HG03095 (cell line): ENCODE results near the gene ARHGAP6.

ENCODE experiments used
- ATAC-seq: cut with Tn5 transposase; IDR thresholded peaks from one replicate; pipeline ENCODE4 v1.9.1; 2021; ENCODE audit warnings: moderate library complexity; ENCODE audit not compliant: unreplicated experiment

Gene ARHGAP6

GRCh38 chrX:11665168-11666111 lies at the start of gene ARHGAP6:
TSS of gene ARHGAP6 (minus strand) at chrX:11665920. CDS start at chrX:11664828, 1,092 bp downstream.
- no peak for ATAC-seq

DNA sequence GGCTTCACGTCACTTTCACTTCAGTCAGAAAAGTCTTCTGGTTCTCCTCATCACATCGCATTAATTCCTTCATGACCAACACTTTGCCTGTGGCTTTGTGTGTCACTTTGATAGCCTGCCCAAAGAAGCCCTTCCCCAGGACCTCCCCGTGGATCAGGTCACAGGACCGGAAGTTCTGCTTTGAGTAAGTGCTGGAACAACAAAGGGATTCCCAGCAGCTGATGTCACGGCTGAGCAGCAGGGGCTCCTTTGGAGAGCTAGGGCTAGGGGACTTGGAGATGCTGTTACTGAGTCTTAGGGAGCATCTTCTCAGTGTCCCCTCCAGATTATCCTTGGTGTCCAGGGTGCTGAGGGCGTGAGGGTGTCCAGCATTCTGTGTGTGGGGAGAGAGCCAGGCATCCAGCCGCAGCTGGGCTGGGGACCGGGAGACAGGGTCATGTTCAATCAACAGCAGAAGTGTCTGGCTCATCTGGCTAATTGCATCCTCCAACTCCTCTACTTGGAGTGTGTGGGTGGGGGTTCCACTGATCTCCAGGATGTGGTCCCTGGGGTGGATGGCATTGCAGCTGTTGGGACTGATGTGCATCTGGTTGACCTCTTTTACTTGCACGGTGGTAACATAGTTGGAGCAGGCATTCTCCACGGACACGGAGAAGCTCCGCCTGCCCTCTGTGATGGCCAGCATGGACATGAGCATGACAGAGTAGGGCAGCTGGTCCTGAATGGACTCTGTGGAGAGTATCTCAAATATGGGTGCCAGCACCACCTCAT lies 39.2 kb upstream of the ARHGAP6 start:
- ATAC-seq = no peak

- no peak for ATAC-seq
Measured at GRCh38 chrX:11703855-11704254, 38.1 kb upstream of the ARHGAP6 start.

DNA sequence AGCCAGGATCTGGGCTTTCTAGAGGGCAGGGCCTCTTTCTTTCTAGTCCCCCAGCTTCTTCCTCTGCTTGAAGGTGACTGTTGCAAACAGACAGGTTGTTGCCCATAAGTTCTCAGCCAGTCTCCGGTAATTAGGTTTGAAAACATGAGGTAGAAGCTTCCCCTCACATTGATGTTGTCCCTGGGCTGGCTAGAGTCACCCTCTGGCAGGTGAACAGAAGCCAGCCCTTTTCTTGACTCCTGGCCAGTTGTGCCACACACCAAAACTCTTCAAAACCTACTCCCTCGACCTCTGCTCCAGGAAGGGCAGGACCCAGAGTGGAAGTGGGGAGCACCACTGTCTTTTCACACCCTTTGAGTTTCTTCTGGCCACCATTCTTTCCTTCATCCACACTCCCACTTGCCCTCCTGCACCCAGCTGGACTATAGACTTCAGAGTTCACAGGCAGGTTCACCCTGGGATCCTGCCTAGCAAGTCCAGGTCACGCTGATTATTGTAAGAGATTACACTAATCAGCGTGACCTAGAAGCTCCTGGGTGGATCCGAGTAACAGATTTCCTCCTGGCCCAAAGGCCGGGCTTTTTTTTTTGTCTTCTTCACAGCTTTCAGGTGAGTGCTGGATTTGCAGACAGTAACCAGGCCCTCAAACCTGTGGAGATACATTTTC lies 37.4 kb upstream of the ARHGAP6 start:
- no peak for ATAC-seq

GRCh38 chrX:11702420-11702819 lies 36.7 kb upstream of the ARHGAP6 start:
- no peak for ATAC-seq

- no peak for ATAC-seq
Measured at GRCh38 chrX:11698702-11699101, 33.0 kb upstream of the ARHGAP6 start.

DNA sequence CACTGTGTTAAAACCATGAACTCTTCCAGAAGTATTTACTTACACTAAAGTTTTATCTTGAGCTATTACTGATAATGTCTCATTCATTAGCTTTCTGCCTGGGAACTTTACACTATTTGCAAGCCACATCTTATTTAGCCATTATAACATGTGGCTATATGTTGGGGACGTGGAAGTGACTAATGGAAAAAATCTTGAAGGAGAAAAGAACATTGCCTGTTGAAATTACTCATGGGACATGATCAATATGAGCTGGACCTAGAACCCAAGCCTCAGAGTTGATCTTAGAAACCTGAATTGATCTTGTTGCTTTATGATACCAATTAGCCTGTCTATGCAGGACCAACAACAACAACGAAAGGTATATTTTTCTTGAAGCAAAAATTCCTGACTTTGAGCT lies 22.5 kb upstream of the ARHGAP6 start:
- no peak for ATAC-seq

DNA sequence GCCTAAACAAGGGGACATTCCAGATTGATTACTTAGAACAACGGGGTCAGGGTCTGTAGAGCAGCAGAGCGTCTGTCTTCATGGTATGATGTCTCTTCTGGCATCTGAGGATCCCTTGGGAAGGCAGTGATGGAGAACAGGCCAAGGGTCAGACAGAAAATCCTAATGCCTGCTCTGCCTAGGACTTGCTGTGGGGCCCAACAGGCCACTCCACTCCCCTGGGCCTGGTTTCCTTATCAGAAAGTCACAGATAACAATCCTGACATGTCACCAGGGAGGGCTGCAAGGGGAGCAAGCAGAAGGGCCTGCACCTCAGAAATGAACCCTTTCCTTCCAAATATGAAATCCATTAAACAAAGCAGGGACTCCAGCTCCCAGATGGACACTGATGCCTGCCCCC lies 21.4 kb upstream of the ARHGAP6 start:
- no peak for ATAC-seq

DNA sequence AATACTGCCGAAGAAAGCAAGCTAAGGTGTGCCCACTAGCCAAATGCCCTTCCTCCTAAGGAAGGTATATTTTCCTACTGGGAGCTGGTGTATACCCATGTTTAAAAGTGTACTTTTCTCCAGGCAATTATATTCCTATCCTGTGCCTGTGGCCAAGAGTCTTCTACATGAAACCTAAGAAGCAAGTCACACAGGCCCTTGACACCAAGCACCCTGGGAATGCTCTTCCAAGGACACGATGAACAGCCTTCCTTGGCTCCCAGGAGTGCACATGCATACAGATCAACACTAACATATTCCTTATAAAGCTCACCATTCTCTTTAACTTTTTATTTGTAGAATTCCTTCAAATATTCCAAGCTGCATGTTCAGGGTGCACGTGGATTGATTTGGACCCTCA lies 17.3 kb upstream of the ARHGAP6 start:
- ATAC-seq = no peak

DNA sequence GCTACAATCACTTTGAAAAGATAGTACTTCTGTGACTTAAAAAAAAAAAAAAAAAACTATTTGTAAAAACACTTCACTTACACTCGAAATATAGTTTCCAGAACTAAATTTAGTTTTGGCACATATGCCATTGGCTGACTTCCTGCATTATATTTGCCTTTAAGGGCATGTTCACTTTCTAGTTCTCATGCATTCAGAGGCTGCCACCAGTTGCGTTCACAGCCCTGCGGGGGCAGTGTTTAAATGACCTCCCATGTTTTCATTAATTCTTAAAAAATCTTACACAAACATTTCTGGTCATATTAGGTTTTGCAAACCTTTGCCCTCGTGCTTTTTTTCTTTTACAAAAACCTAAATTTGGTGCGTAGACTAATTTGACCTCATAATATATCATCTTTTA lies 12.4 kb upstream of the ARHGAP6 start:
- no peak for ATAC-seq

GRCh38 chrX:11672213-11672612 lies 6.5 kb upstream of the ARHGAP6 start:
- ATAC-seq = no peak

DNA sequence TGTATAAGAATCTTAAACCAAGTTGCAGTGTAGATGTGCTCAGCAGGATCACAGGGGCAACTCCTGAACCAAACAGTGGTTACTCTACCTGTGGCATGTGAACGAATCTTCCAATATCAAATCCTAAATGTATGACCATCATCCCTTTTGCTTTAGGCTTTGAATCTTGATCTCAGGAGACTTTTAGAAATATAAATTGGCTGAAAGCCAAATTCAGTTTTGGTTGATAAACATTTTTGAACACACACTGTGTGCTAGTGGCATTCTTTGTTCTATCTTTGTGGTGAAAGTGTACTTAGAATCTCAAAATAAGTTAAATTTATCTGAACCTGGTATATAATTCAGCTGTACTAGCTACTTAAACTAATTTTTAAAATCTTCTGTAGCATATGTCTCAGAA lies 4.6 kb upstream of the ARHGAP6 start:
- ATAC-seq = no peak

DNA sequence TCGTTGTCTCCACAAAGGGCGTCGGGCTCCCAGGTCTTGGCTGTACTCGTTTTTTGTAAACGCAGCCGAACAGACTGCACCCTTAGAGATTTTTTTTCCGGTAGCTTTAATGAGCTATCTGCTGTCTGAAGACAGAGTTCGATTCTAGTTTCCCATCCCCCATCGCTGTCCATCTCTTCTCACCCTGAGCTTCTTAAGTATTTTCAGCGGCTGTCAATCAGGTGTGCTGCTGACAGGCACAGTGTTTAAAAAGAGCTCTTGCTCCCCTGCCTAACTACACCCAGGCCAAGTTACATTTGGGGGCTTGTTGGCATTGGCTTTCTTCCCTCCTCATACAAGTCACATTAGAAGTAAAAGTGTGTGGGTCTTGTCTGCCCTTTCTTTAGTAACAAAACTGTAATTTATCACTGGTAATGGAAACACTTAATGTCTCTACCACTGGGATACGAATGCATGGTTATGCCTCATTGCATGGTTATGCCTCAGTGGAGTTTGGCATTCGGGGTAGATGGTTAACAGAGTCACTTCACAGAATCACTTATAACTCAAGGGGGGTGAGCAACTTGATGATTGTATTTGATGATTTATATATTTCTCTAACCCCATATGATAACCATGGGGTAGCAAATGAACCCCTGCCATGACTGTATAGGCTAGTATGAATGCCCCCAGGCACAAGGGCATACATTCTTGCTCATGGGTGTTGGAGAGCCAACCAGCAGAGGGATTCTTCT lies 1.4 kb upstream of the ARHGAP6 start:
- ATAC-seq = no peak

- ATAC-seq = no peak
Measured at GRCh38 chrX:11666164-11666563, 444 bp upstream of the ARHGAP6 start.

DNA sequence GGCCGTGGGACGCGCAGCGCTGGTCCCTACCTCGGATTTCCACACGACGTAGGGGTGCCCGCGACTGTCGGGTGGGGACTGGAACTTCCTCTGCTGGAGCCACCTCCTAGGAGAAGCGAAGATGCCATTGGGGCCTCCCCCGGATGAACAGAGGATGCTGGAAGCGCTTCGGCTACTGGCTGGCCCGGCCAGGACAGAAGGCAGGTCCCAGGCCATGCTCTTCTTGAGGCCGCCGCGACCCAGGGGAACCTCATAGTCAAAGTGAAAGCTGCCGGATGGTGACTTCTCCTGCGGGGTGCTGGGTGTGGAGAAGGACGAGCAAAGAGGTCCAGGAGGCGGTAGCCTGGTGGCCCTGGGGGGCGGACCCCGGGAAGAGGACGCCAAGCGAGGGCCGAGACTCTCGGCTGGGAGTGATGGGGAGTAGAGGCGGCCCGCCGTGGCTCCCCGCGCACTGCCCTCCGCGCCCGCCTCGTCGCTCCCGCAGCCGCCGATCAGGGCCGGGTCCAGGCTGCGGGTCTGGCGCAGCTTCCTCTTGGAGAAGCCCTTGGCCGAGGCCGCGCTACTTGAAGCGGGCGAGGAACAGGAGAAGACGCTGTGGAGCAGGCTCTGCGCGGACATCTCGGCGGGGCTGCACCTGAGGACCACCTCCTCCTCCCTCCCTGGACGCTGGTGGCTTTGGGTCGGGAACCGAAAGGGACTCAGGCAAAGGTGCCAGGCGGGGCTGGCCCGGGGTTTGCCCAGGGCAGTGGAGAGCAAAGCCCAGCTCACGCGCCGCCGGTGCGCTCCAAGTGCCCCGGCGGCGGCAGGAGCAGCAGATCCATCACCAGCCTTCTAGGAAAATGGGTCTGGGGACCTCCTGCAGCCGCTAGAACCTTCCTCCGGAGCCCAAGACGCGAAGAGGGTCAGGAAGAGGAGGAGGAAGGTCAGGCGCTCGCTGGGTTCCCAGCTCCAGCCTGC lies 1.2 kb downstream of the ARHGAP6 start:
- no peak for ATAC-seq

GRCh38 chrX:11663875-11664210 lies 1.9 kb downstream of the ARHGAP6 start:
- ATAC-seq = no peak

DNA sequence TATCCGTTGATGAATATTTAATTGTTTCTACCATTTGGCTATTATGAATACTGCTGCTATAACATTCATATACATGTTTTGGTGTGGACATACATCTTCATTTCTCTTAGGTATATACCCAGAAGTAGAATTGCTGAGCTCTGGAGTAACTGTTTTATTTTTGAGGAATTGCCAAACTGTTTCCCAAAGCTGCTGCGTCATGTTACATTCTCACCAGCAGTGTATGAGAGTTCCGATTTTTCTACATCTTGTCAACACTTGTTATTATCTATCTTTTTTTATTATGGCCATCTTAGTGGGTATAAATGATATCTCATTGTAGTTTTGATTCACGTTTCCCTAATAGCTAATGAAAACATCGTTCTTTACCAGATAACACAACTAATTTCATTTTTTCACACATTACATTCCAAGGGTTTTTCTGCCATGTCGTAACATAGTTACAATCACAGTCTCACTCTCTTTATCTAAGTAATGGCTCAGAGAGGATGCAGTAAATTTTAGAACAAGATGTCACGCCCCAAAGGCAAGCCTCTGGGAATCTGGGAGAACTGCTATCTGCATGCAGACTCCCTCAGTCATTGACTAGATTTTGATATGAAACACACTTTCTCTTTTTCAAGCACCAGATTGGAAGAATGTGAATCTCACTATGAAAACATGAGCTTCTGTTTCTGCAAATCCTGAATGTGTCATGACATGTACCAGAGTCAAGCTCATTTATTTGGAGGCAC lies 10.3 kb downstream of the ARHGAP6 start:
- no peak for ATAC-seq

- no peak for ATAC-seq
Measured at GRCh38 chrX:11648705-11649519, 16.8 kb downstream of the ARHGAP6 start.
